ENCODE results near the gene ERCC8.

DNA sequence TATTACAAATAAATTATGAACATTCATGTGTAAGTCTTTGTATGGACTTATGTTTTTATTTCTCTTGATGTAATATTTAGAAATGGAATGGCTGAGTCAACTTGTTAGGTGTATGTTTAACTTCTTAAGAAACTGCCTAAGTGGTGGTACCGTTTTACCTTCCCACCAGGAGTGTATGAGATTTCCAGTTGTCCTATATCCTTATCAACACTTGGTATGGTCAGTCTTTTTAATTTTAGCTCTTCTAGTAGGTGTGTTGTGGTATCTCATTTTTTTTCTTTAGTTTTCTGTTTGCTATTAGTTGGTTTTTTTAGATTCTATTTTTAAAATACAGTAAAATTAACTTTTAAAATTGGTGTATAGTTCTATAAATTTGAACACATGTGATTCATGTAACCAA, 3.9 kb upstream of the ERCC8 start:
- TF ChIP-seq FOXM1 (IDR thresholded peaks at IDR 0.05; ENCODE audit: low read depth, low read length) (no peak), TCF7 (IDR thresholded peaks at IDR 0.05; ENCODE audit: borderline replicate concordance) (no peak), POLR2A (IDR thresholded peaks at IDR 0.05; ENCODE audit: low read depth, low read length) (no peak), HDAC2 (IDR thresholded peaks at IDR 0.05) (no peak), POLR2AphosphoS5 (IDR thresholded peaks at IDR 0.05; ENCODE audit: low read length) (no peak), EZH2 (IDR thresholded peaks at IDR 0.05; ENCODE audit: borderline replicate concordance, control insufficient read depth, low read depth, low read length) (no peak), RFX5 (IDR thresholded peaks at IDR 0.05; ENCODE audit: low read depth, low read length) (no peak), SMC3 (IDR thresholded peaks at IDR 0.05; ENCODE audit: borderline replicate concordance, low read length) (no peak), HDGF (IDR thresholded peaks at IDR 0.05) (no peak), BCLAF1 (IDR thresholded peaks at IDR 0.05) (no peak), KDM1A (IDR thresholded peaks at IDR 0.05; ENCODE audit: borderline replicate concordance) (no peak)
- TF ChIP-seq, protein P1, sequence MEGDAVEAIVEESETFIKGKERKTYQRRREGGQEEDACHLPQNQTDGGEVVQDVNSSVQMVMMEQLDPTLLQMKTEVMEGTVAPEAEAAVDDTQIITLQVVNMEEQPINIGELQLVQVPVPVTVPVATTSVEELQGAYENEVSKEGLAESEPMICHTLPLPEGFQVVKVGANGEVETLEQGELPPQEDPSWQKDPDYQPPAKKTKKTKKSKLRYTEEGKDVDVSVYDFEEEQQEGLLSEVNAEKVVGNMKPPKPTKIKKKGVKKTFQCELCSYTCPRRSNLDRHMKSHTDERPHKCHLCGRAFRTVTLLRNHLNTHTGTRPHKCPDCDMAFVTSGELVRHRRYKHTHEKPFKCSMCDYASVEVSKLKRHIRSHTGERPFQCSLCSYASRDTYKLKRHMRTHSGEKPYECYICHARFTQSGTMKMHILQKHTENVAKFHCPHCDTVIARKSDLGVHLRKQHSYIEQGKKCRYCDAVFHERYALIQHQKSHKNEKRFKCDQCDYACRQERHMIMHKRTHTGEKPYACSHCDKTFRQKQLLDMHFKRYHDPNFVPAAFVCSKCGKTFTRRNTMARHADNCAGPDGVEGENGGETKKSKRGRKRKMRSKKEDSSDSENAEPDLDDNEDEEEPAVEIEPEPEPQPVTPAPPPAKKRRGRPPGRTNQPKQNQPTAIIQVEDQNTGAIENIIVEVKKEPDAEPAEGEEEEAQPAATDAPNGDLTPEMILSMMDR (IDR thresholded peaks at IDR 0.05 in 2 of 3, conservative IDR thresholded peaks at IDR 0.05 in 1 of 3; ENCODE audit: control insufficient read depth in 2 of 3, extremely low read depth in 1 of 3, insufficient read depth in 1 of 3, low read depth in 3 of 3, low read length in 3 of 3), result no peak
- TF ChIP-seq, protein P2, sequence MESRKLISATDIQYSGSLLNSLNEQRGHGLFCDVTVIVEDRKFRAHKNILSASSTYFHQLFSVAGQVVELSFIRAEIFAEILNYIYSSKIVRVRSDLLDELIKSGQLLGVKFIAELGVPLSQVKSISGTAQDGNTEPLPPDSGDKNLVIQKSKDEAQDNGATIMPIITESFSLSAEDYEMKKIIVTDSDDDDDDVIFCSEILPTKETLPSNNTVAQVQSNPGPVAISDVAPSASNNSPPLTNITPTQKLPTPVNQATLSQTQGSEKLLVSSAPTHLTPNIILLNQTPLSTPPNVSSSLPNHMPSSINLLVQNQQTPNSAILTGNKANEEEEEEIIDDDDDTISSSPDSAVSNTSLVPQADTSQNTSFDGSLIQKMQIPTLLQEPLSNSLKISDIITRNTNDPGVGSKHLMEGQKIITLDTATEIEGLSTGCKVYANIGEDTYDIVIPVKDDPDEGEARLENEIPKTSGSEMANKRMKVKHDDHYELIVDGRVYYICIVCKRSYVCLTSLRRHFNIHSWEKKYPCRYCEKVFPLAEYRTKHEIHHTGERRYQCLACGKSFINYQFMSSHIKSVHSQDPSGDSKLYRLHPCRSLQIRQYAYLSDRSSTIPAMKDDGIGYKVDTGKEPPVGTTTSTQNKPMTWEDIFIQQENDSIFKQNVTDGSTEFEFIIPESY (IDR thresholded peaks at IDR 0.05), result no peak
